HEK293T (cell line): ENCODE data around the gene LMF1.

Source experiments
- CTCF ChIA-PET: fragments of 350-600 bp; formaldehyde crosslinking; extraction: SDS; loops from one replicate; lab custom pipeline; 2021; ENCODE audit warnings: antibody characterized with exemption, inconsistent platforms; lab: Yijun Ruan, JAX
- POLR2A ChIA-PET: fragments of 350-600 bp; formaldehyde crosslinking; extraction: SDS; loops from one replicate; lab custom pipeline; 2020; ENCODE audit warnings: antibody characterized with exemption, inconsistent platforms; lab: Yijun Ruan, JAX
- DNase-seq: peaks from one replicate; pipeline ENCODE4 v3.0.0; 2012; ENCODE audit warnings: mixed read lengths; ENCODE audit errors: extremely low spot score
- ARNT ChIP-seq: fragments of 450-650 bp; IDR thresholded peaks from 2 replicates; pipeline ENCODE4 v1.6.1; 2017; ENCODE audit warnings: mild to moderate bottlenecking
- BHLHE40 ChIP-seq: fragments of 450-650 bp; IDR thresholded peaks from 2 replicates; pipeline ENCODE4 v1.6.1; 2016; ENCODE audit warnings: mild to moderate bottlenecking, moderate library complexity, borderline replicate concordance
- CTBP1 ChIP-seq: fragments of 450-650 bp; IDR thresholded peaks from 2 replicates; pipeline ENCODE4 v1.6.1; 2016; ENCODE audit warnings: borderline replicate concordance
- ELF4 ChIP-seq: fragments of 450-650 bp; IDR thresholded peaks from 2 replicates; pipeline ENCODE4 v1.6.1; 2017; ENCODE audit warnings: antibody characterized with exemption
- FOXA1 ChIP-seq: fragments of 450-650 bp; IDR thresholded peaks from 2 replicates; pipeline ENCODE4 v1.6.1; 2016; ENCODE audit warnings: mild to moderate bottlenecking
- FOXK2 ChIP-seq: fragments of 450-650 bp; IDR thresholded peaks from 2 replicates; pipeline ENCODE4 v1.6.1; 2016; ENCODE audit warnings: mild to moderate bottlenecking
- FOXM1 ChIP-seq: fragments of 450-650 bp; IDR thresholded peaks from 2 replicates; pipeline ENCODE4 v1.6.1; 2017; ENCODE audit warnings: mild to moderate bottlenecking, borderline replicate concordance
- HDGF ChIP-seq: fragments of 450-650 bp; IDR thresholded peaks from 2 replicates; pipeline ENCODE4 v1.6.1; 2017; ENCODE audit warnings: antibody characterized with exemption, borderline replicate concordance
- L3MBTL2 ChIP-seq: fragments of 450-650 bp; conservative IDR thresholded peaks from 2 replicates; pipeline ENCODE4 v1.6.1; 2016; ENCODE audit warnings: mild to moderate bottlenecking
- LEF1 ChIP-seq: fragments of 450-650 bp; IDR thresholded peaks from 2 replicates; pipeline ENCODE4 v1.6.1; 2017; ENCODE audit warnings: mild to moderate bottlenecking, borderline replicate concordance
- NFRKB ChIP-seq: fragments of 450-650 bp; IDR thresholded peaks from 2 replicates; pipeline ENCODE4 v1.6.1; 2016; ENCODE audit warnings: mild to moderate bottlenecking, moderate library complexity
- SP1 ChIP-seq: fragments of 450-650 bp; IDR thresholded peaks from 2 replicates; pipeline ENCODE4 v1.6.1; 2017
- SUZ12 ChIP-seq: fragments of 450-650 bp; IDR thresholded peaks from 2 replicates; pipeline ENCODE4 v1.6.1; 2016; ENCODE audit warnings: mild to moderate bottlenecking
- TARDBP ChIP-seq: fragments of 450-650 bp; IDR thresholded peaks from 2 replicates; pipeline ENCODE4 v1.6.1; 2016
- ZNF384 ChIP-seq: fragments of 450-650 bp; IDR thresholded peaks from 2 replicates; pipeline ENCODE4 v1.6.1; 2016
- TF ChIP-seq, protein P1 (sequence below): fragments of 450-650 bp; IDR thresholded peaks from 2 replicates; pipeline ENCODE4 v1.6.1; 2016

The LMF1 gene

DNA sequence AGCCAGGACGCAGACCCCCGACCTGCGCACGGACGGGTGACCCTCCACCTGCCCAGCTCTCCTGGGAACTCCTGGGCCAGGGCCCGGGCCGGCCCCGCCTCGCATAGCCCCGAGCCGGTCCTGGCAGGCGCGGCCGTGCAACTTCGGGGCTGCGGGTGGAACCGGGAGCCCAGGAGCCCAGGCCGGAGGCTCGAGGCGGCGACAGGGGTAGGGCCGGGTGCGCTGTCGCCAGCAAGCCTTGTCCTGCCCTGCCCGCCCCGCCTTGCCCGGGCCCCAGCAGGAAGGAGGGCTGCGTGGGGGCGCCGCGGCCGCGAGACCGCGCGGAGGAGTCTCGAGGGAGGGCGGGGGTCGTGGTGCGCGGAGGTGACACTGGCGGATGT is 408 bp downstream of the LMF1 start:
- TF ChIP-seq L3MBTL2 (0 out of 2 replicates have a peak, but pooled peaks have one; percentile 7), BHLHE40 (no peak), SP1 (no peak), ZNF384 (no peak), SUZ12 (no peak), HDGF (no peak)
- no peak for DNase-seq
- ChIA-PET CTCF (no interaction called here), POLR2A (interaction anchor here (0.7 kb wide), 1 partner anchor 10 kb away, joined by 4 read pairs; no protein-coding TSS in a partner anchor)

DNA sequence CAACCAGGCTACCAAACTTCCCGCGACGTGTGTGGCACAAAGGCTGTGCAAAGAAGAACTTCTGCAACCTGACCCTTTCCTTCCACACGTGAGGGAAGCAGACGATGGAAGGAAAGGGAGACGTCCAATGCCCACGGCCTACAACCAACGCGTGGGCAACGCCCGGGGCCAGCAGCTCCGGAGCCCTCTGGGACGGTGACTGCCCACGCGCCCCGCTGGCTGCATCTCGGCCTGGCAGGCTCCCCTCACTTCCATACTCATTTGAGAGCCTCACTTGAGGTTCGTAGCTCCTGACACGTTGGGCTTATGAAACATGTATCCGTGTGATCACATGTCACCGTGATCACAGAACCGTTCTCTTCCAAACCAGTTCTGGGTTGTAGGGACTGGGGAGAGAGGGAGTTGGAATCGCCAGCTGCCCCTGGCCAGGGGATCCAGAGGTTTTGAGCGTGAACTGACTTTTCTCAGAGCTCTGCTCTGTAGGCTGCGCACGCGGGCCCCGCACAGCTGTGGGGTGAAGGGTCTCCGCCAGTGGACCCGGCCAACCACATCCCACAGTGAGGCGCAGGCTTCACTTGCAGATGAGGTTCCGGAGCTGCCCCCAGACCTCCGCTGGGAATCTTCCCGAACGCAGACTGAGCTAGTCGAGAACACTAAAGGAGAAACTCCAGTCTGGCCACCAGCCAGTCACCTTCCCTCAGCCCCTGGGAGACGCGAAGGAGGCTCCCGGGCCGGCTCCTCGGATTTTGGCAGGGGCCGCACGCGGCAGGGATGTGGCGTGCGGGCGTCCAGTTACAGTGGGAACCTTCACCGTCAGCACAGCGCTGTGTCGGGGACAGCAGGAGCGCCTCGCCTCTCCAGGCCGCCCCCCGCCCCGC is 1.0 kb downstream of the LMF1 start:
- POLR2A ChIA-PET = interaction anchor here (0.7 kb wide), 2 partner anchors 9 to 11 kb away, joined by 3 to 4 read pairs; no protein-coding TSS in a partner anchor
- DNase-seq = peak; percentile 40
- CTCF ChIA-PET = no interaction called here
- TF ChIP-seq FOXM1 (no peak), L3MBTL2 (peak; percentile 20; the same call in 1 of the 2 replicates)

DNA sequence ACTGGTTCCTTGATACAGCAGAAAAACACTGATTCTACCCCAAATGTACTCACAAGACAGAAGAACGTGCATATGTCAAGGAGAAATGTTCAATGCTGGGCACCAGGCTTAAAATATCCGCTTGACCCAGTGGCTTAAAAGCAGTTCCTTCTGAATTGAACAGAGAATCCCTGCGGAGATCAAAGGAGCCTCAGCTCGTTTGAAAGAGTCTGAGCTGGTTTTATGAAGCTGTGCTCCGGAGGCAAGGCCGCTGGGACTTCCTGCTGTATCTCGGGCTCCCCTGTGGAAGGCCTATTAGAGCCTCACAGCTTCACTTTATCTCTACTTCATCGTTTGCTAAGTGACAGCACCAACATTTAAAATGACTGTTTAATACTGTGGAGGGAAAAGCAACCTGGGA is 2.2 kb downstream of the LMF1 start:
- no peak for DNase-seq
- TF ChIP-seq ZNF384 (no peak), L3MBTL2 (no peak), TARDBP (no peak), LEF1 (peak; percentile 69; the same call in 1 of the 2 replicates), CTBP1 (no peak), HDGF (no peak), BHLHE40 (no peak)
- TF ChIP-seq, protein P1, sequence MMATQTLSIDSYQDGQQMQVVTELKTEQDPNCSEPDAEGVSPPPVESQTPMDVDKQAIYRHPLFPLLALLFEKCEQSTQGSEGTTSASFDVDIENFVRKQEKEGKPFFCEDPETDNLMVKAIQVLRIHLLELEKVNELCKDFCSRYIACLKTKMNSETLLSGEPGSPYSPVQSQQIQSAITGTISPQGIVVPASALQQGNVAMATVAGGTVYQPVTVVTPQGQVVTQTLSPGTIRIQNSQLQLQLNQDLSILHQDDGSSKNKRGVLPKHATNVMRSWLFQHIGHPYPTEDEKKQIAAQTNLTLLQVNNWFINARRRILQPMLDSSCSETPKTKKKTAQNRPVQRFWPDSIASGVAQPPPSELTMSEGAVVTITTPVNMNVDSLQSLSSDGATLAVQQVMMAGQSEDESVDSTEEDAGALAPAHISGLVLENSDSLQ = no peak
- POLR2A ChIA-PET = no interaction called here
- CTCF ChIA-PET = interaction anchor here (0.7 kb wide), 1 partner anchor 27 kb away, joined by 3 read pairs; no protein-coding TSS in a partner anchor

DNA sequence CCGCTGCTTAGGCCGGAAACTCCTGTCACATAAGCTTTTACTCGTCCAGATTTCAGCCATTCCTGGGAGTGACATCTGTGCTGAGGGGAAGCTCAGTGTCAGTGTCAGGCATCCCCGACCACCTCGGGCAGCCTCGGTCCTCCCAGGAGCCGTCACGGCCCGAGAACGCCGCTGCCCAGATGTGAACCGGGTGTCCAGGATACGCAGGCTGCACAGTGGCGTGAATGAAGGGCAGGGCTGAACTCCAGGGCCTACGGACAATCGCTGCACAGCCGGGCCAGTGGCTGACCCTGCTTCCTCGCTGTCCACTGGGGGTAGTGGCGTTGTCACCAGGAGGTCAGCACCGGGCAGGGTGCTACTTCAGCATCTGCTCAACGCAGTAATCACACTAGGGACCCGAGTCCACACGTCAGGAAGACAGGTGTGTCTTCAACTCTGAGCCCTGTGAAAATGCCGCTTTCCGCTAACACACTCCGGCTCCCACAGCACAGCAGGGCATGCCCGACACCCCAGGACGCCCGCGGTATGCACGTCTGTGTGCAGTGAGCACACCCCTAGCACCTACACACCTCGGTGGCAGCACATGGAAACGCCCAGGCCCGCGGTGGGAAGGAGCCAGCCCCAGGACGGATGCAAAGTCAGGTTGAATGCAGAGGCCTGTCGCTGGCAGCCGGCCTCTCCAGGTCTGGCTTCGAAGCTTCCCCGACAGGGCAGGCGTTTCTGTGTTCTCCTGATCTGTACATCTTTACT is 3.1 kb downstream of the LMF1 start:
- TF ChIP-seq FOXA1 = no peak
- no peak for TF ChIP-seq ELF4
- TF ChIP-seq HDGF = no peak
- no peak for TF ChIP-seq SUZ12
- TF ChIP-seq L3MBTL2 = no peak
- TF ChIP-seq LEF1 = no peak
- no peak for TF ChIP-seq TARDBP
- no peak for TF ChIP-seq NFRKB
- TF ChIP-seq, protein P1 = no peak
- TF ChIP-seq CTBP1 = no peak
- no peak for TF ChIP-seq FOXK2
- no peak for TF ChIP-seq ZNF384
- no peak for TF ChIP-seq ARNT
- DNase-seq = no peak
- CTCF ChIA-PET = interaction anchor here (0.7 kb wide), 1 partner anchor 28 kb away, joined by 3 read pairs; no protein-coding TSS in a partner anchor
- POLR2A ChIA-PET = no interaction called here

DNA sequence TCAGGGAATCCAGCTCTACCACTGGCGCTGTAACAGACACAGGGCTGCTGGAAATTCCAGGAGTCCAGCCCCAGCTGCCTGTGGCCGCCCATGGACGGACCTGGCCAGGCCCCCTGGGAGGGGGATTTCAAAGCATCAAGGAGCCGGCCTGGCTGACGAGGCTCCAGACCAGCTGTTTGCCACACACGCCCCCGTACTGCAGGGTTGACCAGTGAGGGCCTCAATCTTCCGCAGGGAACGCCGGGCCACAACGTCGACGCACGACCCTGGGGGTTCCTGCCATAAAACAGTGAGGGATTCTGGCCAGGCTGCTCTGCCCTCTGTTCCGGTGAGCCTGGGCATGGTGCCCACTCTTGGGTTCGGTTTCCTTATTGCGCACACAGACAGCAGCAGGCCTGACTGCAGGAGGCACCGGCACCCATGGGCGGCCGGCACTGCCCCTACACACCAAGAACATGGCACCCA is 3.7 kb downstream of the LMF1 start:
- CTCF ChIA-PET = no interaction called here
- DNase-seq = no peak
- no peak for TF ChIP-seq FOXK2
- no peak for TF ChIP-seq NFRKB
- no peak for TF ChIP-seq HDGF
- TF ChIP-seq CTBP1 = no peak
- TF ChIP-seq BHLHE40 = no peak
- no peak for TF ChIP-seq ARNT
- no peak for TF ChIP-seq ZNF384
- TF ChIP-seq, protein P1 = no peak
- no peak for TF ChIP-seq LEF1
- no peak for TF ChIP-seq FOXA1
- TF ChIP-seq ELF4 = no peak
- TF ChIP-seq SUZ12 = no peak
- POLR2A ChIA-PET = interaction anchor here (0.7 kb wide), 1 partner anchor 12 kb away, joined by 3 read pairs; no protein-coding TSS in a partner anchor

DNA sequence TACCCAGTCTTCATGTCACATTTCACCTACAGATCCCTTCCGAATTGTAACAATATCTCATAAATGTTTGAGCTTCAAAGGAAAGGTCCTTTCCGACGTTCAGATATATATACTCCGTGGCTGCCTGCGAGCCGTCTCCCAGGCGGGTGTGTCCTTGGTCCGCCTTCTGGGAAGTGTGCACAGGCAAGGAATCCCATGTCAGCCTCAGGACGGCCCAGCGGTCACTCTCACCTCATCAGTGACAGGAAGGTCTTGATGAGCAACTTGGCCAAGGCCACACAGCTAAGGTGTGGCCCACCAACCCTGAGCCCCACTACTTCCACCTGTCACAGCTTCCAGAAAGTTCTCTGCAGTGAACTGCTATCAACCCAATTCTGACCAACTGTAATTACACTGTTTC is 4.3 kb downstream of the LMF1 start:
- POLR2A ChIA-PET = interaction anchor here (0.7 kb wide), 1 partner anchor 12 kb away, joined by 3 read pairs; no protein-coding TSS in a partner anchor
- TF ChIP-seq BHLHE40 (no peak), NFRKB (no peak), SP1 (no peak), ZNF384 (no peak), LEF1 (no peak), L3MBTL2 (no peak)
- CTCF ChIA-PET = no interaction called here
- no peak for DNase-seq
